Peyer's patch (tissue), 4 donors: ENCODE measurements around the gene CPVL. TPM values are rescaled to one million over a fixed set of nuclear protein-coding genes. Genes with fewer than 3 reads are reported as not detected.

Experiments used
- DNase-seq, 3 donors: peaks; one replicate each; pipeline ENCODE4 v3.0.0-alpha.2; 2017 to 2019
- H3K27ac ChIP-seq, 4 donors: fragments of 200-600 bp; sonication (generic); one replicate each; pipeline ENCODE4 v1.5.1; 2016 to 2019
- H3K27me3 ChIP-seq, 2 donors: fragments of 200-600 bp; sonication (generic); one replicate each; pipeline ENCODE4 v1.5.1; 2019
- H3K36me3 ChIP-seq, 3 donors: fragments of 200-600 bp; sonication (generic); one replicate each; pipeline ENCODE4 v1.5.1; 2016 to 2019
- H3K4me1 ChIP-seq, 4 donors: fragments of 200-600 bp; sonication (generic); one replicate each; pipeline ENCODE4 v1.5.1; 2016 to 2019
- H3K4me3 ChIP-seq, 4 donors: fragments of 200-600 bp; sonication (generic); 1 replicate in 3 of 4; 2 replicates in 1 of 4; pipeline ENCODE4 v1.5.1; 2016 to 2019; ENCODE audit warnings: mild to moderate bottlenecking in 1 of 4
- H3K9me3 ChIP-seq, 4 donors: fragments of 200-600 bp; sonication (generic); one replicate each; pipeline ENCODE4 v1.5.1; 2016 to 2019; ENCODE audit warnings: mild to moderate bottlenecking in 1 of 4
- CTCF ChIP-seq, 6 experiments: fragments of 450-650 bp in 4 of 6; fragments of 200-600 bp in 2 of 6; sonication (generic) in 1 of 6; IDR thresholded peaks; one replicate each; pipeline ENCODE4 v1.5.1; 2017 to 2019; ENCODE audit warnings: antibody characterized with exemption in 6 of 6, mild to moderate bottlenecking in 3 of 6, moderate library complexity in 1 of 6
- POLR2A ChIP-seq, 2 donors: fragments of 450-650 bp; IDR thresholded peaks; one replicate each; pipeline ENCODE4 v1.5.1; 2017; ENCODE audit warnings: antibody characterized with exemption in 2 of 2, mild to moderate bottlenecking in 2 of 2, moderate library complexity in 2 of 2
- total RNA-seq, 4 donors: library from RNA; depleted of rRNA; stranded (reverse); fragments of >200 nt; gene quantifications; one replicate each; pipeline ENCODE4 v1.1.0, GENCODE V29; 2016

CPVL gene
- total RNA-seq, 4 donors from 2014 or later = 2.5 to 16.5 (median 8.0) TPM

GRCh38 chr7:28984217-28984616 lies 162.1 kb downstream of the CPVL start:
- Histone ChIP-seq H3K27ac (no peak overlapping the region), H3K4me1 (peaks cover 0 to 5% (median 0%) of the 10 kb centered on the region in 4 donors), H3K4me3 (no peak overlapping the region), H3K27me3 (no peaks in the 10 kb centered on the region), H3K9me3 (no peaks in the 10 kb centered on the region), H3K36me3 (no peaks in the 10 kb centered on the region)
- TF ChIP-seq CTCF (IDR thresholded peaks at IDR 0.05) = no peak
- TF ChIP-seq POLR2A (IDR thresholded peaks at IDR 0.05) = no peak
- DNase-seq = no peak

GRCh38 chr7:28983396-28984190 lies 162.7 kb downstream of the CPVL start:
- Histone ChIP-seq H3K4me1 (peaks cover 0 to 5% (median 0%) of the 10 kb centered on the region in 4 donors), H3K9me3 (no peaks in the 10 kb centered on the region), H3K27me3 (no peaks in the 10 kb centered on the region), H3K27ac (no peak overlapping the region), H3K36me3 (no peaks in the 10 kb centered on the region), H3K4me3 (no peak overlapping the region)
- DNase-seq = no peak
- TF ChIP-seq POLR2A (IDR thresholded peaks at IDR 0.05) (no peak), CTCF (IDR thresholded peaks at IDR 0.05) (no peak)

GRCh38 chr7:28981161-28981465 lies 165.2 kb downstream of the CPVL start:
- Histone ChIP-seq H3K9me3 (no peaks in the 10 kb centered on the region), H3K4me1 (peaks cover 0 to 5% (median 0%) of the 10 kb centered on the region in 4 donors), H3K4me3 (no peak overlapping the region), H3K27me3 (no peaks in the 10 kb centered on the region), H3K36me3 (no peaks in the 10 kb centered on the region), H3K27ac (no peak overlapping the region)
- no peak for TF ChIP-seq POLR2A (IDR thresholded peaks at IDR 0.05)
- no peak for TF ChIP-seq CTCF (IDR thresholded peaks at IDR 0.05)
- DNase-seq = no peak

DNA sequence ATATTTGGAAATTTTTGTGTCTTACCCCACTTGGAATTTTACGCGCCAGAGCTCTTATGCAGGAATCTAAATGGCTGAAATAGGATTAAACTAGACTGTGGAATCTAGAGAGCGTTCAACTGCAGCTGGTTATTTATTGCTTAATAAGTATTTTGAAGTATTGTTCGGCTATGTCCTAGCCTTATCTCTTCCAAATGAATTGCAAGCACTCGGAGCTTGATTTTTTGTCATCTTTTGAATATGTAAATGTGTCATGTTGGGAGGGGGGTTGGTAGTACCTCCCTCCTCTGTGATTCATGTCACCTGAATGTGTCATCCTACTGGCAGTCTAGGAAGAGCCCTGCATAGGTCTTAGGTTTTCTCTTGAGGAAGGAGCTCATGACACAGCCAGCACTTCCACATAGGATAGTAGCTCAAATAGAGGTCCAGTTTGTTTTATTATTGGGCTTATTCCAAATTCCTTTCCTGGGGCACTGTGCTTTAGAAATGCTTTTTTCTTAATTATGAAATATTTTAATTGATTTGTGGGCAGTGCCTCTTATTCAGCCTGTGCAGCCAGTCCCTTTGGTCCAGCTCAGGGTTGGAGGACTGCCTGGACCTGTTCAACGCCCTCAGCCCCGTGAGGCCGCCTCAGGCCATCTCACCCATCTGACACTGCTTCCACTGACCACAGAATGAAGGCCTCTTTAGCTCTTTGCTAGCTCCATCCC lies 165.7 kb downstream of the CPVL start:
- H3K36me3 ChIP-seq = no peaks in the 10 kb centered on the region
- H3K27me3 ChIP-seq = no peaks in the 10 kb centered on the region
- no peak overlapping the region for H3K4me3 ChIP-seq
- DNase-seq = no peak
- H3K4me1 ChIP-seq = peaks cover 0 to 5% (median 0%) of the 10 kb centered on the region in 4 donors
- no peaks in the 10 kb centered on the region for H3K9me3 ChIP-seq
- TF ChIP-seq CTCF (IDR thresholded peaks at IDR 0.05) = no peak
- no peak for TF ChIP-seq POLR2A (IDR thresholded peaks at IDR 0.05)
- no peak overlapping the region for H3K27ac ChIP-seq

DNA sequence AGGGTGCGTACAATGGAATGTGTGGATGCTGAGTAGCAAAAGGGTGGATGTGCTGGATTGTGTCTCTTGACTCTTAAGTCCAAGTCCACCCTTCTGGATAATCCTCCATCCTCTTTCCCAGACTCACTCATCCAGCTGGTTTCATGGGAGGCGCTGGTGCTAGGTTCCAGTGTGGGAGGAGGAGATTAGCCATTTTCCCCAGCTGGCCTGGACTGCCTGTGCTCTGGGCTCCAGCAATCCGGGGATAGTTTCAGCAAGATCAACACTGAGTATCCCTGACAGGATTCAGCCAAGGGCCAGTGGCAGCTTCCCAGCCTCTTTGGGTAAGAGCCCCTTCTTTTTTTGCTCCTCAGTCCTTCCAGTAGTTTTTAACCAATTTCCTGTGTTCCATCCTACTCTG lies 166.6 kb downstream of the CPVL start:
- Histone ChIP-seq H3K36me3 (no peaks in the 10 kb centered on the region), H3K27ac (no peak overlapping the region), H3K4me1 (peaks cover 0 to 5% (median 0%) of the 10 kb centered on the region in 4 donors), H3K9me3 (no peaks in the 10 kb centered on the region), H3K4me3 (no peak overlapping the region), H3K27me3 (no peaks in the 10 kb centered on the region)
- DNase-seq = no peak
- no peak for TF ChIP-seq CTCF (IDR thresholded peaks at IDR 0.05)
- TF ChIP-seq POLR2A (IDR thresholded peaks at IDR 0.05) = no peak
